Fibroblast of lung (primary cell): ENCODE data around the gene TGFB2. TPM values are rescaled to one million over a fixed set of nuclear protein-coding genes. Genes with fewer than 3 reads are reported as not detected.
A peak's percentile ranks its signal among the peaks of the same experiment; 100 is the strongest.

ENCODE experiments used
- DNase-seq, 2 donors: peaks; one replicate each; pipeline versions ENCODE4 v3.0.0 to v3.0.0-alpha.2; 2010; ENCODE audit warnings: low read depth in 2 of 2
- H2AFZ ChIP-seq: 2 replicates; pipeline ENCODE4 v1.5.1; 2012; ENCODE audit warnings: low read length, control low read depth, inconsistent platforms
- H3K27ac ChIP-seq: 2 replicates; pipeline ENCODE4 v1.5.1; 2011; ENCODE audit warnings: low read length, control low read depth; ENCODE audit not compliant: insufficient read depth
- H3K27me3 ChIP-seq: 2 replicates; pipeline ENCODE4 v1.5.1; 2011; ENCODE audit warnings: mild to moderate bottlenecking, low read length; ENCODE audit not compliant: control insufficient read depth, insufficient read depth
- H3K36me3 ChIP-seq: 2 replicates; pipeline ENCODE4 v1.5.1; 2011; ENCODE audit warnings: low read length; ENCODE audit not compliant: control insufficient read depth, insufficient read depth
- H3K4me1 ChIP-seq: 2 replicates; pipeline ENCODE4 v1.5.1; 2011; ENCODE audit warnings: low read length; ENCODE audit not compliant: control insufficient read depth, insufficient read depth; ENCODE audit errors: extremely low read depth
- H3K4me2 ChIP-seq: 2 replicates; pipeline ENCODE4 v1.5.1; 2011; ENCODE audit warnings: low read length, control low read depth; ENCODE audit not compliant: insufficient read depth; ENCODE audit errors: extremely low read depth
- H3K4me3 ChIP-seq, 4 experiments: fragments of 200-600 bp in 1 of 4; sonication (generic) in 1 of 4; replicated peaks in 1 of 4; 2 replicates each; pipeline ENCODE4 v1.5.1; 2011 to 2016; ENCODE audit warnings: low read length in 4 of 4, low read depth in 3 of 4, mild to moderate bottlenecking in 3 of 4, control low read depth in 2 of 4, inconsistent platforms in 1 of 4, mixed read lengths in 1 of 4; ENCODE audit not compliant: insufficient read depth in 1 of 4; ENCODE audit errors: control extremely low read depth in 1 of 4
- H3K79me2 ChIP-seq: 2 replicates; pipeline ENCODE4 v1.5.1; 2012; ENCODE audit warnings: mild to moderate bottlenecking, low read length, inconsistent platforms; ENCODE audit not compliant: control insufficient read depth, insufficient read depth
- H3K9ac ChIP-seq: 2 replicates; pipeline ENCODE4 v1.5.1; 2011; ENCODE audit warnings: mild to moderate bottlenecking, low read length, control low read depth; ENCODE audit not compliant: insufficient read depth
- H3K9me3 ChIP-seq: 2 replicates; pipeline ENCODE4 v1.5.1; 2012; ENCODE audit warnings: low read depth, low read length; ENCODE audit not compliant: control insufficient read depth, insufficient read depth
- H4K20me1 ChIP-seq: 2 replicates; pipeline ENCODE4 v1.5.1; 2011; ENCODE audit warnings: low read length; ENCODE audit not compliant: control insufficient read depth, insufficient read depth; ENCODE audit errors: extremely low read depth
- EZH2 ChIP-seq: IDR thresholded peaks from 2 replicates; pipeline ENCODE4 v1.5.1; 2012; ENCODE audit warnings: low read length, control low read depth, mild to moderate bottlenecking; ENCODE audit errors: missing control alignments
- polyA plus RNA-seq, 2 donors: library from polyadenylated mRNA; depleted of rRNA in 1 of 2; stranded (reverse) in 1 of 2; unstranded in 1 of 2; fragments of >200 nt; gene quantifications; 2 replicates each; pipeline ENCODE4 v1.2.1, GENCODE V29; 2011 to 2012; ENCODE audit warnings: missing spikeins in 1 of 2
- total RNA-seq: library from RNA; depleted of rRNA; stranded (reverse); fragments of >200 nt; gene quantifications from 2 replicates; pipeline ENCODE4 v1.2.1, GENCODE V29; 2014
- TF ChIP-seq, protein P1 (sequence below), 2 donors: IDR thresholded peaks in 1 of 2; conservative IDR thresholded peaks in 1 of 2; 1 replicate in 1 of 2; 2 replicates in 1 of 2; pipeline ENCODE4 v1.5.1; 2011 to 2012; ENCODE audit warnings: low read length in 2 of 2, control low read depth in 1 of 2, inconsistent platforms in 1 of 2, low read depth in 1 of 2, mild to moderate bottlenecking in 1 of 2

The TGFB2 gene
- total and polyA plus RNA-seq, 2 donors (not counting 1 experiment from before 2014, with no cell fraction given) = 13.9 to 29.1 TPM

GRCh38 chr1:218380125-218380977 lies 35.2 kb downstream of the TGFB2 start:
- Histone ChIP-seq H3K27me3 (no peaks in the 10 kb centered on the region), H3K9ac (no peak overlapping the region), H3K4me2 (no peak overlapping the region), H3K4me1 (peaks cover 21% of the 10 kb centered on the region), H4K20me1 (no peaks in the 10 kb centered on the region), H3K36me3 (no peaks in the 10 kb centered on the region), H3K27ac (no peak overlapping the region), H3K9me3 (no peaks in the 10 kb centered on the region), H3K4me3 (no peak overlapping the region), H3K79me2 (no peaks in the 10 kb centered on the region), H2AFZ (no peak overlapping the region)
- DNase-seq = peak; percentile 34 to 94
- TF ChIP-seq, protein P1, sequence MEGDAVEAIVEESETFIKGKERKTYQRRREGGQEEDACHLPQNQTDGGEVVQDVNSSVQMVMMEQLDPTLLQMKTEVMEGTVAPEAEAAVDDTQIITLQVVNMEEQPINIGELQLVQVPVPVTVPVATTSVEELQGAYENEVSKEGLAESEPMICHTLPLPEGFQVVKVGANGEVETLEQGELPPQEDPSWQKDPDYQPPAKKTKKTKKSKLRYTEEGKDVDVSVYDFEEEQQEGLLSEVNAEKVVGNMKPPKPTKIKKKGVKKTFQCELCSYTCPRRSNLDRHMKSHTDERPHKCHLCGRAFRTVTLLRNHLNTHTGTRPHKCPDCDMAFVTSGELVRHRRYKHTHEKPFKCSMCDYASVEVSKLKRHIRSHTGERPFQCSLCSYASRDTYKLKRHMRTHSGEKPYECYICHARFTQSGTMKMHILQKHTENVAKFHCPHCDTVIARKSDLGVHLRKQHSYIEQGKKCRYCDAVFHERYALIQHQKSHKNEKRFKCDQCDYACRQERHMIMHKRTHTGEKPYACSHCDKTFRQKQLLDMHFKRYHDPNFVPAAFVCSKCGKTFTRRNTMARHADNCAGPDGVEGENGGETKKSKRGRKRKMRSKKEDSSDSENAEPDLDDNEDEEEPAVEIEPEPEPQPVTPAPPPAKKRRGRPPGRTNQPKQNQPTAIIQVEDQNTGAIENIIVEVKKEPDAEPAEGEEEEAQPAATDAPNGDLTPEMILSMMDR (conservative IDR thresholded peaks at IDR 0.05 in 1 of 2, IDR thresholded peaks at IDR 0.05 in 1 of 2; ENCODE audit: low read depth in 1 of 2, low read length in 2 of 2) = no peak
- TF ChIP-seq EZH2 = no peak

DNA sequence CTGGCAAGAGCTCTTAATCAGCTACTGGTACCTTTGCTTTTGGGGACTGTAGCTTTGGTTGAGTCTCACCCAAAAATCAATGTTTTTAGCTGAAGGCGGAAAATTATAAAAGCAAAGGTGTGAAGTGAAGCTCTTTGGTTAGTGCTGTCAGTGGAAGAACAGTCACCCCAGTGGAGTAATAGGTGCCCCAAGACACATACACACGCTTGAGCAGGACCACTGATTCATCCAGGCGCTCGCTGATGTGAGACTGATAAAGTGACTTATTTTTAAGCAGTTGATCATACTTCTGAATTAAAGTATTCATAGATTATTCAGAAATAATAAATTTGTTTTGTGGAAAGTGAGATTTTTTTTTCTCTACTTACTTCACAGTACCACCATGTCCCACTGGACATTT lies 37.1 kb downstream of the TGFB2 start:
- no peaks in the 10 kb centered on the region for H3K27me3 ChIP-seq
- no peaks in the 10 kb centered on the region for H3K9me3 ChIP-seq
- no peak overlapping the region for H3K9ac ChIP-seq
- no peak overlapping the region for H3K4me2 ChIP-seq
- no peak overlapping the region for H3K27ac ChIP-seq
- H3K4me3 ChIP-seq = no peak overlapping the region
- DNase-seq = no peak
- H3K79me2 ChIP-seq = no peaks in the 10 kb centered on the region
- no peaks in the 10 kb centered on the region for H3K36me3 ChIP-seq
- no peak overlapping the region for H2AFZ ChIP-seq
- H4K20me1 ChIP-seq = no peaks in the 10 kb centered on the region
- no peak for TF ChIP-seq EZH2
- TF ChIP-seq, protein P1 (conservative IDR thresholded peaks at IDR 0.05 in 1 of 2, IDR thresholded peaks at IDR 0.05 in 1 of 2; ENCODE audit: low read depth in 1 of 2, low read length in 2 of 2) = no peak
- H3K4me1 ChIP-seq = peaks cover 14% of the 10 kb centered on the region

- no peak overlapping the region for H3K9ac ChIP-seq
- no peak overlapping the region for H3K4me2 ChIP-seq
- no peaks in the 10 kb centered on the region for H3K9me3 ChIP-seq
- H2AFZ ChIP-seq = no peak overlapping the region
- no peaks in the 10 kb centered on the region for H3K36me3 ChIP-seq
- H3K79me2 ChIP-seq = no peaks in the 10 kb centered on the region
- no peaks in the 10 kb centered on the region for H3K27me3 ChIP-seq
- DNase-seq = no peak
- H3K4me3 ChIP-seq = no peak overlapping the region
- TF ChIP-seq EZH2 = no peak
- TF ChIP-seq, protein P1 (conservative IDR thresholded peaks at IDR 0.05 in 1 of 2, IDR thresholded peaks at IDR 0.05 in 1 of 2; ENCODE audit: low read depth in 1 of 2, low read length in 2 of 2) = no peak
- H4K20me1 ChIP-seq = no peaks in the 10 kb centered on the region
- peaks cover 10% of the 10 kb centered on the region for H3K4me1 ChIP-seq
- H3K27ac ChIP-seq = no peak overlapping the region
Observed at GRCh38 chr1:218383051-218383450, 37.9 kb downstream of the TGFB2 start.
